AG04449 (cell line): ENCODE results near the gene TMEM80.

Source experiments
- CTCF ChIA-PET: fragments of 350-600 bp; formaldehyde crosslinking; extraction: SDS; loops from one replicate; lab custom pipeline; 2021; ENCODE audit warnings: antibody characterized with exemption; lab: Yijun Ruan, JAX
- POLR2A ChIA-PET: fragments of 400-600, 350-600 bp; formaldehyde crosslinking; extraction: SDS; loops from one replicate; lab custom pipeline; 2020; ENCODE audit warnings: antibody characterized with exemption, inconsistent platforms; lab: Yijun Ruan, JAX
- DNase-seq: peaks from one replicate; pipeline ENCODE4 v3.0.0-alpha.2; 2010; ENCODE audit warnings: low read depth, low spot score
- H3K4me3 ChIP-seq: 2 replicates; pipeline ENCODE4 v1.5.1; 2011; ENCODE audit warnings: low read depth, mild to moderate bottlenecking, control low read depth, low read length
- TF ChIP-seq, protein P1 (sequence below): IDR thresholded peaks from one replicate; pipeline ENCODE4 v1.5.1; 2011; ENCODE audit warnings: mild to moderate bottlenecking, moderate library complexity, low read length, control low read depth, inconsistent platforms; ENCODE audit not compliant: insufficient read depth; ENCODE audit errors: missing control alignments

Gene TMEM80

DNA sequence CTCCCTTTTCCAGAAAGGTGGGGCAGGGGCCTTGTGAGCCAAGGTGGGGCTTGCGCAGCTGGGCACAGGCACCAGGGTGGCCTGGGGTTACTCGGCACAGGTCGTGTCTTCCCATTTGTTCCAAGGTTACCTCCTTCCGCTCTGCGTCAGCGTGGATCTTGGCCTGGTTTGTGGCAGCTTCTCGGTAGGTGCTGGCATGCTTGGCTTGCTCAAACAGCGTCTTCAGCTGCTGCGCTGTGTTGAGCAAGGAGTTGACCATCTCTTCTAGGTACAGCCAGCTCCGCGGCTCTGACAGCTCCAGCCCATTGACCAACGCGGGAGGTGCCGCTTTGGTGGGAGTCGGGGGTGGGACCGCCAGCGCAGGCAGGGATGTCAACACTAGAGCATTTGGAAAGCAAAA is 21.2 kb upstream of the TMEM80 start:
- H3K4me3 ChIP-seq: no peak overlapping the region
- POLR2A ChIA-PET: no interaction called here
- TF ChIP-seq, protein P1, sequence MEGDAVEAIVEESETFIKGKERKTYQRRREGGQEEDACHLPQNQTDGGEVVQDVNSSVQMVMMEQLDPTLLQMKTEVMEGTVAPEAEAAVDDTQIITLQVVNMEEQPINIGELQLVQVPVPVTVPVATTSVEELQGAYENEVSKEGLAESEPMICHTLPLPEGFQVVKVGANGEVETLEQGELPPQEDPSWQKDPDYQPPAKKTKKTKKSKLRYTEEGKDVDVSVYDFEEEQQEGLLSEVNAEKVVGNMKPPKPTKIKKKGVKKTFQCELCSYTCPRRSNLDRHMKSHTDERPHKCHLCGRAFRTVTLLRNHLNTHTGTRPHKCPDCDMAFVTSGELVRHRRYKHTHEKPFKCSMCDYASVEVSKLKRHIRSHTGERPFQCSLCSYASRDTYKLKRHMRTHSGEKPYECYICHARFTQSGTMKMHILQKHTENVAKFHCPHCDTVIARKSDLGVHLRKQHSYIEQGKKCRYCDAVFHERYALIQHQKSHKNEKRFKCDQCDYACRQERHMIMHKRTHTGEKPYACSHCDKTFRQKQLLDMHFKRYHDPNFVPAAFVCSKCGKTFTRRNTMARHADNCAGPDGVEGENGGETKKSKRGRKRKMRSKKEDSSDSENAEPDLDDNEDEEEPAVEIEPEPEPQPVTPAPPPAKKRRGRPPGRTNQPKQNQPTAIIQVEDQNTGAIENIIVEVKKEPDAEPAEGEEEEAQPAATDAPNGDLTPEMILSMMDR: no peak
- no peak for DNase-seq
- CTCF ChIA-PET: interaction anchor here (1.0 to 1.5 kb wide), 4 partner anchors 7 to 49 kb away, joined by 3 to 4 read pairs (median 4); no protein-coding TSS in a partner anchor

DNA sequence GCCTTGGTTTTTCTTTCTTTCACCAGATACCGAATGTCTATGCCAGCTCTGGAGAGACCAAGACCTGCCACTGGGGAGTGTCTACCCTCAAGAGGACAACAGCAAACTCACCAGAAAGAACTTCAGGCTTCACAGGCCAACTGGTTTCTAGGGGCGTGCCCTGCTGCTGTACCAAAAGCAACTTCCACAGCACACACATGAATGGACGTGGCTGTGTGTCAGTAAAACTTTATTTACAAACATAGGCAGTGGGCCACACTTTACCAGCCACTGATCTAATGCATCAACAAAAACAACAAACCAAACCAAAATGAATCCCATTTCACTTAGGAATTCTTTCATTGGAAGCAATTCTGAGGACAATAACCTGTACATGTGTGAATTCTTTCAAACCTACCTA is 17.3 kb upstream of the TMEM80 start:
- no peak overlapping the region for H3K4me3 ChIP-seq
- POLR2A ChIA-PET: no interaction called here
- TF ChIP-seq, protein P1: no peak
- DNase-seq: no peak
- CTCF ChIA-PET: interaction anchor here (1.7 kb wide), 1 partner anchor 69 kb away, joined by 3 read pairs; the partner anchor contains the start of gene TALDO1

DNA sequence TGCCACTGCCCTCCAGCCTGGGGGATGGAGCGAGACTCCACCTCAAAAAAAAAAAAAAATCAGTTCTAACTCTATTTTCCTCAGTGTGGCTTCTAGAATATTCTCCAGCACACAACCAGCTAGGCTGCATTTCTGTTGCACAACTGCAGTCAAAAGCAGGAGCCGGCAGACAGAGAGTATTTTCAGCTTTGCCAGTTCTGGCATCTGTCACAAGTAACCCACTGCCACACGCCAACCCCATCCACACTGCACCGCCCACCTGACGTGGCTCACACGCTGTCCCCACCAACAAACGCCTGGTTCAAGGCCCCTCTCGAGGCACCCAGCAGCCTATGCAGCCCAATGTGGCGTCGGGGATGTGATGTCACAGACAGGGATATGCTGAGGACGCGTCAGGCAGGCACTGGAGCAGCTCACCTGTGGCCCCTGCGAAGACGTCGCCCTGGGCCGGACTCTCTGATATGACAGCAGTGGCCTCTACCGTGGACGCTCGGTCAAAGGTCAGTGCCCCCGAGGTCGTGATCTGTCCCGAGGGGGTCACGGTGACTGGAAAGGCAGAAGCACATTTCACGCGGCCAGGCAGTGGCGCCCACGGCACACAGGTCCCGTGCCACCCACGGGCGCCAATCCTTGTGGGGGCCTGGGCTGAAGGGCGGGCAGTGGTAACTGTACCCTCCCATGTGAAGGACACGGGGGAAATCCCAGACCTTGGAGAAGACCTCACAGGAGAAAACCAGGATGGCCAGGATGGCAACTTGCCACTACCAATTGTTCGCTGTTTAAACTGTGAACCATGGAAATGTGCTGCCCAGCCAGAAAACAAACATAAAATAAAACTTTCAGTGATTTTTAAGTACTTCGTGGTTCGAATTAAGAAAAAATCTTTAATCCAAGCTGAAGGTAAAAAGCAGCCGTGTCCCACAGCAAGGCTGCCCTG is 16.1 kb upstream of the TMEM80 start:
- no peak overlapping the region for H3K4me3 ChIP-seq
- TF ChIP-seq, protein P1: no peak
- DNase-seq: no peak
- CTCF ChIA-PET: interaction anchor here (1.0 to 1.1 kb wide), 2 partner anchors 12 kb away, joined by 3 read pairs; no protein-coding TSS in a partner anchor
- POLR2A ChIA-PET: no interaction called here

DNA sequence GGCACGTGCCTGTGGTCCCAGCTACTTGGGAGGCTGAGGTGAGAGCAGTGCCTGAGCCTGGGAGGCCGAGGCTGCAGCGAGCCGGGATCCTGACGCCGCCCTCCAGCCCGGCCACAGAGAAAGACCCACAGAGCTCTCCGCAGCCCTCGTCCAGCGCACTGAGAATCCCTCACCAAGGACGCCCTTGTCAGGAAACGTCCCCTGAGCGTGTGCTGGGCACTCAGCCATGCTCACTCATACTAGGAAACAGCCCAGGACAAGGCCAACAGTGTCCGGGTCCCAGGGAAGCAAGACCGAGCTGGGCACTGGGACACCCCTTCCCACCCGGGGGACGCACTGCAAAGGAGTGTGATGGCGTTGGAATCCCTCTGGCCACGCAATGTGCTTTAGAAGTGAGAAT is 15.1 kb upstream of the TMEM80 start:
- DNase-seq: no peak
- TF ChIP-seq, protein P1: no peak
- POLR2A ChIA-PET: no interaction called here
- CTCF ChIA-PET: interaction anchor here (1.1 kb wide), 1 partner anchor 11 kb away, joined by 3 read pairs; no protein-coding TSS in a partner anchor
- no peak overlapping the region for H3K4me3 ChIP-seq

DNA sequence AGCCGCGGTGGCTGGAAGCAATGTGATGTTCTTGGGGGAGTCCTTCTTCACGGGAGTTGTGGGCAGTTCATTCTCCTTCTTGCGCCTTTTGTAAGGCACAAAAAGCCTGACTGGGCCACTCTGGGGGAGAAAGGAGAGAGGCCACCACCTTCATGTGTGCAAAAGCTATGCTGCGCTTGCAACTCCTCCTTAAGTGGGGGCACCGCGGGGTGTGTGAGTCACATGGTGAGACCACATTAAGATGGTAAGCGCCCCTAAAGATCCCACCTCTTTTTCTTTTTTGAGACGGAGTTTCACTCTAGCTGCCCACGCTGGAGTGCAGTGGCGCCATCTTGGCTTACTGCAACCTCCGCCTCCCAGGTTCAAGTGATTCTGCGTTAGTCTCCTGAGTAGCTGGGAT is 14.6 kb upstream of the TMEM80 start:
- ChIA-PET CTCF (interaction anchor here (1.1 kb wide), 2 partner anchors 10 to 15 kb away, joined by 3 read pairs; no protein-coding TSS in a partner anchor), POLR2A (no interaction called here)
- no peak overlapping the region for H3K4me3 ChIP-seq
- DNase-seq: no peak
- TF ChIP-seq, protein P1: no peak
